Measurements from ENCODE around the gene WFDC1.

The WFDC1 gene

DNA sequence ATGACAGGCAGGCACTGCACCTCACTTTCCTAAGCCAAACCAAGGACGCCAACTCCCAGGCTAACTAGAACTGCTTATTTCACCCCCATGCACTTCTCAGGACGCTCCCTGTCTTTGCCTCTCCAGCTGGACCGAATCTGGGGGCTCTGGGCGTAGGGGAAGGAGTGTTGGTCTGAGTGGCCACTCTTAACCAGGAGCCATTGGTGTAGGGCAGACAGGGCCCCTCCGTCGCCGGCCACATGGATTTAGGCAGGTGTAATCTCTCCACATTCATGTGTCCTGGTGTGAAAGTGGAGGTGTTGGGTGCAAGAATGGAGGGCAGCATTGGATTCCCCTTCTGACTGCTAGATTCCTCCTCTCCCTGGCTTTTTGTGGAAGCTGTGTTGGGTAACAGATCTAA, 83.4 kb downstream of the WFDC1 start:
- DNase-seq (ENCODE audit: low read depth in 2 of 2), result no peak

DNA sequence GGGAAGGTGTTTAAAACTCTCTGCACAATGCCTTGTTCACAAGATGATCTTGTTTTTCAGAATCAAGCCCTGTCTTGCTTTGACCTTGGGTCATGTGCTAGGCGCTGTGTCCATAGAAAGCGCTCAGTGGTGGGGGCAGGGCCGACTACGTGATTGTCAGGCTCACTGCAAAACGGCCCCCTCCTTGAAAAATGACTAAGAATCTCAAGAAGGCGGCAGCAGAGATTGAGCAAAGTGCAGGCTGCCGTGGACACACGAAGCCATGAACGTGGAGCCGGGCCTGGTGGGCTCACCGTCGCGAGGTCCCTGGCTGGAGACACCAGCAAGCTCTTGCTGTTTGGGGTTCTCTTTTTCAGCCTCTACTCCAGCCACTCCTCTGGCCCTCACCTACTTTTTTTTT, 83.9 kb downstream of the WFDC1 start:
- DNase-seq (ENCODE audit: low read depth in 2 of 2), result no peak

DNA sequence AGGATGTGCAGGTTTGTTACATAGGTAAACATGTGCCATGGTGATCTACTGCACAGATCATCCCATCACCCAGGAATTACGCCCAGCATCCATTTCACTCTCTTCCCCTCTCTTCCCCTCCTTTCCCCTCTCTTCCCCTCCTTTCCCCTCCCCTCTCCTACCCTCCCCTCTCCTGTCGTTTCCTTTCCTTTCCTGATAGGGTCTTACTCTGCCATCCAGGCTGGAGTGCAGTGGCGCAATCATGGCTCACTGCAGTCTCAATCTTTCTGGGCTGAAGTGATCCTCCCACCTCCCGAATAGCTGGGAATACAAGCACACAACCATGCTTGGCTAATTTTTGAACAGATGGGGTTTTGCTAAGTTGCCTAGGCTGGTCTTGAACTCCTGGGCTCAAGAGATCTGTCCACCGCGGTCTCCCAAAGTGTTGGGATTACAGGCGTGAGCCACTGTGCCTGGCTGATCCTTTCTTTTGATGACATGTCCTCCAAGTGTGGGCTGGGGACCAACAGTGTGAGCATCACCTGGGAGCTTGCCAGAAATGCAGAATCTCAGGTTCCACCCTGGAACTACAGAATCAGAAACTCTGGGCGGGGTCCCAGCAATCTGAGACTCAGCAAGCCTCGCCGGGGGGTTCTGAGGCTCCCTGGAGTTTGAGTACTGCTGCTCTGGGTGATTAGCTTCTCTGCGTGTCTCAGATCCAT, 84.5 kb downstream of the WFDC1 start:
- no peak for DNase-seq (ENCODE audit: low read depth in 2 of 2)
